Measurements from ENCODE around the gene BLTP3B. TPM values are rescaled to one million over a fixed set of nuclear protein-coding genes. Genes with fewer than 3 reads are reported as not detected.

Gene BLTP3B
- total RNA-seq, 6 experiments from 2014 or later: 28.5 to 34.2 (median 33.4) TPM

DNA sequence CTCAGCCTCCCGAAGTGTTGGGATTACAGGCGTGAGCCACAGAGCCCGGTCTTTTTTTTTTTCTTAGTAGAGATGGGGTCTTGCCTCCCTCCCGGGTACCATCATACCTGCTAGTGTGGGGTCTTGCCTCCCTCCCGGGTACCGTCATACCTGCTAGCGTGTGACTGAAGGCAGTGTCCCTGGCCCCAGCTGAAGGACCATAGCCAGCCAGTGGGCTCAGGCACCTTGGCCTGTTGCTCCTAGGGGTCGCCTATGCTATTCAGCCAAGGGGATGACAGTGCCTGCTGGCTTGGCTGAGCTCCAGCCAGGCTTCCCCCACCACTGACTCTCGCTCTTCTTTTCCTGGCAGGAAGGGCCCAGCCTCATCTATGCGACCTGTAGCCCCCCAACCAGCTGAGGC lies 10.5 kb upstream of the BLTP3B start:
- H3K9me3 Mint-ChIP-seq: no peaks in the 10 kb centered on the region
- no peaks in the 10 kb centered on the region for H3K4me1 Mint-ChIP-seq (ENCODE audit: low read depth)

DNA sequence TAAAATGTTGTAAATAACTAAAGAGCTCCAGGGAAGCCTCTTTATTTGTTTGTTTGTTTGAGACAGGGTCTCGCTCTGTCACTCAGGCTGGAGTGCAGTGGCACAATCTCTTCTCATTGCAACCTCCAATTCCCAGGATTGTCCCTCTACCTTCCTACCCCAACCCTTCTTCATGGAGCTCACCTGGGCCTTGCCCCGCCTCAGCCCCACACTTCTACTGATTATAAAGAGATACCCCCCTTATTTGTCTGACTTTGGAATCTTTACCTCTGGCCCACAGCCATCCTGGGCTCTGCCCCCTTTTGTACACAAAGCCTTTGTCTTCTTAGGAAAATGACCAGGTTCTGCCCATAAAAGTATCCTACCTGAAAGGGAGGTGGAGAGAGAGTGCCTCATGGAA lies 9.1 kb upstream of the BLTP3B start:
- no peaks in the 10 kb centered on the region for H3K9me3 Mint-ChIP-seq
- TF ChIP-seq, protein P1, sequence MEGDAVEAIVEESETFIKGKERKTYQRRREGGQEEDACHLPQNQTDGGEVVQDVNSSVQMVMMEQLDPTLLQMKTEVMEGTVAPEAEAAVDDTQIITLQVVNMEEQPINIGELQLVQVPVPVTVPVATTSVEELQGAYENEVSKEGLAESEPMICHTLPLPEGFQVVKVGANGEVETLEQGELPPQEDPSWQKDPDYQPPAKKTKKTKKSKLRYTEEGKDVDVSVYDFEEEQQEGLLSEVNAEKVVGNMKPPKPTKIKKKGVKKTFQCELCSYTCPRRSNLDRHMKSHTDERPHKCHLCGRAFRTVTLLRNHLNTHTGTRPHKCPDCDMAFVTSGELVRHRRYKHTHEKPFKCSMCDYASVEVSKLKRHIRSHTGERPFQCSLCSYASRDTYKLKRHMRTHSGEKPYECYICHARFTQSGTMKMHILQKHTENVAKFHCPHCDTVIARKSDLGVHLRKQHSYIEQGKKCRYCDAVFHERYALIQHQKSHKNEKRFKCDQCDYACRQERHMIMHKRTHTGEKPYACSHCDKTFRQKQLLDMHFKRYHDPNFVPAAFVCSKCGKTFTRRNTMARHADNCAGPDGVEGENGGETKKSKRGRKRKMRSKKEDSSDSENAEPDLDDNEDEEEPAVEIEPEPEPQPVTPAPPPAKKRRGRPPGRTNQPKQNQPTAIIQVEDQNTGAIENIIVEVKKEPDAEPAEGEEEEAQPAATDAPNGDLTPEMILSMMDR (IDR thresholded peaks at IDR 0.05): no peak
- DNase-seq: no peak
- no peak overlapping the region for H3K27ac Mint-ChIP-seq
- H3K27me3 Mint-ChIP-seq (ENCODE audit: insufficient read depth): no peaks in the 10 kb centered on the region
- H3K4me1 Mint-ChIP-seq (ENCODE audit: low read depth): no peaks in the 10 kb centered on the region
- no peak overlapping the region for H3K4me3 Mint-ChIP-seq
- no peaks in the 10 kb centered on the region for H3K36me3 Mint-ChIP-seq (ENCODE audit: low read depth)

More for the DNA sequence above, 10.5 kb upstream of the BLTP3B start:
- no peaks in the 10 kb centered on the region; the same call in 1 of the 2 replicates for H3K27me3 Mint-ChIP-seq (ENCODE audit: insufficient read depth)
- no peak for DNase-seq
- no peaks in the 10 kb centered on the region for H3K36me3 Mint-ChIP-seq (ENCODE audit: low read depth)
- TF ChIP-seq, protein P1 (IDR thresholded peaks at IDR 0.05): no peak
- no peak overlapping the region for H3K4me3 Mint-ChIP-seq
- no peak overlapping the region for H3K27ac Mint-ChIP-seq

DNA sequence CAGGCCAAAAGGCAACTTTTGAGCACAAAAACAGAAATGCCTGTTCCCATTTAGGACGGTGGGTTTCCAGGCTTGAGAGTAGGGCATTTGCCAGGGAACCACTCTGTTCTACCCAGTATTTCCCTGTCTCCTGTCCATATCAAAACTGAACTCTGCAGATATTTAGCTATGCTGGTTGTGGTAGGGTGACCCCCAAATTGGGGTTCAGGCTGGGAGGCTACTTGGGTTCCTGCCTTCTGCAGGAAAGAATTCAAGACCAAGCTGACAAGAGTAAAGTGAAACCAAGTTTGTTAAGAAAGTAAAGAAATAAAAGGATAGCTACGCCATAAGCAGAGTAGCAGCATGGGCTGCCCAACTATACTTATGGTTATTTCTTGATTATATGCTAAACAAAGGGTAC lies 3.6 kb upstream of the BLTP3B start:
- Mint-ChIP-seq H3K9me3 (no peaks in the 10 kb centered on the region), H3K36me3 (ENCODE audit: low read depth) (no peaks in the 10 kb centered on the region), H3K27ac (no peak overlapping the region), H3K27me3 (ENCODE audit: insufficient read depth) (peaks cover 4% of the 10 kb centered on the region), H3K4me3 (no peak overlapping the region), H3K4me1 (ENCODE audit: low read depth) (peaks cover 10% of the 10 kb centered on the region)
- DNase-seq: no peak
- TF ChIP-seq, protein P1 (IDR thresholded peaks at IDR 0.05): no peak

DNA sequence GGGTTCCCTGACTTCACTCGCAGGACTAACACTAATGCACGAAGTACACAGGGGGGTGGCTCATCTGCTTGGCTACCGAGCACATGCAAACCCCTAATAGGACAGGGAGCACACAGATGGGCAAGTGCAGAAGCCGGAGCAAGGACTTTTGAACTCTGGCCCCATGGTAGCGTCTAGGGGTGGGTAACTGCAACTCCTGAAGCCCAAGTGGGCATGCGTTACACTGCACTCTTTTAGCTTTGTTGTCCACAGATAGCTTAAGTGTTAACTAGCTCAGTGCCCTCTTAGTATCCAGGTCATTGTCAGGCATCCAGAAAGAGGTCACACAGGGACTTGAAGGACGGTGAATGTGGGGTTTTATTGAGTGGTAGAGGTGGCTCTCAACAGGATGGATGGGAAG lies 3.0 kb upstream of the BLTP3B start:
- TF ChIP-seq, protein P1 (IDR thresholded peaks at IDR 0.05): no peak
- Mint-ChIP-seq H3K4me3 (no peak overlapping the region), H3K9me3 (no peaks in the 10 kb centered on the region), H3K4me1 (ENCODE audit: low read depth) (peaks cover 15% of the 10 kb centered on the region), H3K27ac (no peak overlapping the region), H3K27me3 (ENCODE audit: insufficient read depth) (peaks cover 4% of the 10 kb centered on the region), H3K36me3 (ENCODE audit: low read depth) (no peaks in the 10 kb centered on the region)
- no peak for DNase-seq

DNA sequence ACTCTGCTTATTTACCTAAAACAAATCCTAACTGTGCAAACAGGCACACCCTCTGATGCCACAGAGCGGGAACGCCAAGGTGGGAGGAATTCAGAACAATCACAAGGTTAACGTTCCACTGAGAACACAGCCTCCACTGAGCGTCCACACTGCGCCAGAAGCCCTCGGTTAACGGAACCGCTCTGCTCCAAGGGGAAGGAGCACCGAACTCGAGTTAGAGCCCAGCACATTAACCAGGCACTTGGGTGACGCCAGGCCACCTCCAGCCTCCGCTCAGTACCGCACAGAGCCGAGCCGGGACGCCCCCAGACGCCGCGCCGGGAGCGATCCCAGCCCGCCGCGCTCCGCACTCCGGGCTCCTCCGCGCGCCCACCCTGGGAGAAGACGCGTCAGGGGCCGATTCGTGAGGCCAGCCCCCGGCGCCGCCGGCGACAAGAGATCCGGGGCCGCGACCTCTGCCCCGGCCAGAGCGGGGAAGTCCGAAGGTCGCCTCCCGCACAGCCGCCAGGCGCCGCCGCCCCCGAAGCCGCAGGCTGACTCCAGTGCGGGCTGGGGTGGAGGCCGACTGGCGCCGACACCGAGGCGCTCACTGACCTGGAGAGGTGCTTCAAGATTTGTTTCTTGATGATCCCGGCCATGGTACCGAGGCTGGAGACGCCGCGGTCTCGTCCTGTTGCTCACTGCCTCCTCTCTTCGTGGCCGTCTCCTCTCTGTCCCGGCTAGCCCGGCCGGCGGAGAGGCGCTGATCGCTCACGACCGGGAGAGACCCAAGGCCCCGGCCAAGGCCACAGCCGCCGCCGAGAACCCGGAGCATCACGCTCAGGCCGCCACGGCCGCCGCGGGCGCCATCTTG lies 450 bp downstream of the BLTP3B start:
- Mint-ChIP-seq H3K36me3 (ENCODE audit: low read depth) (no peaks in the 10 kb centered on the region), H3K9me3 (no peaks in the 10 kb centered on the region), H3K4me3 (peak overlapping the region; percentile 99), H3K27ac (peak overlapping the region; percentile 99), H3K27me3 (ENCODE audit: insufficient read depth) (peaks cover 4% of the 10 kb centered on the region), H3K4me1 (ENCODE audit: low read depth) (peaks cover 47% of the 10 kb centered on the region)
- DNase-seq: peak; percentile 12
- TF ChIP-seq, protein P1 (IDR thresholded peaks at IDR 0.05): no peak
